HCT116 (cell line): ENCODE measurements around the gene NALCN. TPM values are rescaled to one million over a fixed set of nuclear protein-coding genes. Genes with fewer than 3 reads are reported as not detected.

Experiments used
- ATAC-seq: fragments of 200-7000 bp; cut with Tn5 transposase; 2 replicates; pipeline ENCODE4 v1.9.1; 2020; ENCODE audit warnings: mild to moderate bottlenecking, moderate library complexity
- BruUV-seq: library from RNA; stranded (reverse); fragments of 400-500 nt; replicated peaks from 2 replicates; lab custom pipeline; 2021; lab: Mats Ljungman, UMichigan
- CTCF ChIA-PET: fragments of 300-600 bp; sonication (Branson Sonifier 250); formaldehyde crosslinking; loops from one replicate; lab custom pipeline; 2021; ENCODE audit warnings: antibody characterized with exemption; lab: Charles Lee
- POLR2A ChIA-PET: fragments of 300-600, 350-600 bp; sonication (Branson Sonifier 250); formaldehyde crosslinking; loops from one replicate; lab custom pipeline; 2021; ENCODE audit warnings: antibody characterized with exemption; lab: Charles Lee
- RAD21 ChIA-PET, 2 experiments: fragments of 300-600 bp; sonication (Branson Sonifier 250); formaldehyde crosslinking; loops; one replicate each; lab custom pipeline; 2023; ENCODE audit warnings: low total read pairs in 2 of 2; ENCODE audit not compliant: uncharacterized antibody in 2 of 2, unreplicated experiment in 2 of 2, low non-redundant PET in 1 of 2; lab: Charles Lee
- DNase-seq: peaks from one replicate; pipeline ENCODE4 v3.0.0-alpha.2; 2010; ENCODE audit warnings: low read depth, low spot score
- H2AFZ ChIP-seq: fragments of 200-600 bp; shearing (Covaris generic), sonication (generic); 2 replicates; pipeline ENCODE4 v1.6.1; 2017; ENCODE audit warnings: low read depth, mixed run types, mixed read lengths, antibody characterized with exemption, low read length; ENCODE audit not compliant: poor library complexity, severe bottlenecking
- H3K27ac ChIP-seq: 2 replicates; pipeline ENCODE4 v1.5.1; 2012; ENCODE audit warnings: low read depth, low read length
- H3K27me3 ChIP-seq: fragments of 200-600 bp; sonication (generic); 2 replicates; pipeline ENCODE4 v1.6.1; 2016; ENCODE audit warnings: mixed run types, low read length, mixed read lengths; ENCODE audit not compliant: insufficient read depth
- H3K36me3 ChIP-seq, 2 experiments: fragments of 200-500 bp in 1 of 2; fragments of 200-600 bp in 1 of 2; sonication (Bioruptor generic) in 1 of 2; sonication (generic) in 1 of 2; 2 replicates each; pipeline versions ENCODE4 v1.5.1 to v1.6.1; 2014 to 2016; ENCODE audit warnings: low read length in 2 of 2, inconsistent platforms in 1 of 2, mixed read lengths in 1 of 2, mixed run types in 1 of 2; ENCODE audit not compliant: insufficient read depth in 2 of 2, control insufficient read depth in 1 of 2
- H3K4me1 ChIP-seq, 2 experiments: fragments of 200-600 bp in 1 of 2; sonication (generic) in 1 of 2; 2 replicates each; pipeline versions ENCODE4 v1.5.1 to v1.6.1; 2012 to 2017; ENCODE audit warnings: low read length in 2 of 2, inconsistent platforms in 1 of 2, mild to moderate bottlenecking in 1 of 2, mixed read lengths in 1 of 2, mixed run types in 1 of 2, moderate library complexity in 1 of 2; ENCODE audit not compliant: insufficient read depth in 2 of 2, control insufficient read depth in 1 of 2
- H3K4me2 ChIP-seq: fragments of 200-600 bp; sonication (generic); 2 replicates; pipeline ENCODE4 v1.6.1; 2017; ENCODE audit warnings: mixed run types, low read length, mixed read lengths
- H3K4me3 ChIP-seq, 2 experiments: fragments of 200-600 bp in 1 of 2; sonication (generic) in 1 of 2; replicated peaks in 1 of 2; 2 replicates each; pipeline ENCODE4 v1.5.1; 2011 to 2016; ENCODE audit warnings: low read length in 2 of 2, control low read depth in 1 of 2, low read depth in 1 of 2, mild to moderate bottlenecking in 1 of 2, mixed read lengths in 1 of 2, mixed run types in 1 of 2
- H3K79me2 ChIP-seq: fragments of 200-600 bp; sonication (generic); 2 replicates; pipeline ENCODE4 v1.6.1; 2017; ENCODE audit warnings: mild to moderate bottlenecking, mixed run types, low read length, moderate library complexity, mixed read lengths; ENCODE audit not compliant: insufficient read depth
- H3K9ac ChIP-seq: fragments of 200-600 bp; sonication (generic); 2 replicates; pipeline ENCODE4 v1.6.1; 2016; ENCODE audit warnings: low read length, mixed read lengths
- H3K9me2 ChIP-seq: fragments of 200-600 bp; sonication (generic), shearing (Covaris generic); 2 replicates; pipeline ENCODE4 v1.6.1; 2017; ENCODE audit warnings: mixed run types, mild to moderate bottlenecking, moderate library complexity; ENCODE audit not compliant: insufficient read depth
- H3K9me3 ChIP-seq, 2 experiments: fragments of 200-500 bp in 1 of 2; fragments of 200-600 bp in 1 of 2; sonication (Bioruptor generic) in 1 of 2; sonication (generic) in 1 of 2; 2 replicates each; pipeline ENCODE4 v1.6.1; 2014 to 2017; ENCODE audit warnings: low read length in 2 of 2, mixed read lengths in 2 of 2, inconsistent platforms in 1 of 2, low read depth in 1 of 2, mild to moderate bottlenecking in 1 of 2, mixed run types in 1 of 2, moderate library complexity in 1 of 2; ENCODE audit not compliant: control insufficient read depth in 1 of 2, insufficient read depth in 1 of 2
- H4K20me1 ChIP-seq: fragments of 200-600 bp; sonication (generic), shearing (Covaris generic); 2 replicates; pipeline ENCODE4 v1.6.1; 2017; ENCODE audit warnings: mixed run types, mild to moderate bottlenecking, moderate library complexity; ENCODE audit not compliant: insufficient read depth
- CTCF ChIP-seq, 3 experiments: fragments of 200-600 bp in 1 of 3; sonication (generic) in 1 of 3; IDR thresholded peaks in 2 of 3; conservative IDR thresholded peaks in 1 of 3; 2 replicates each; pipeline ENCODE4 v1.5.1; 2012 to 2017; ENCODE audit warnings: low read depth in 2 of 3, low read length in 2 of 3, antibody characterized with exemption in 1 of 3, borderline replicate concordance in 1 of 3, control low read depth in 1 of 3, mild to moderate bottlenecking in 1 of 3, mixed read lengths in 1 of 3, mixed run types in 1 of 3, moderate library complexity in 1 of 3; ENCODE audit not compliant: insufficient read depth in 1 of 3
- EGR1 ChIP-seq: IDR thresholded peaks from 2 replicates; pipeline ENCODE4 v1.6.1; 2012; ENCODE audit warnings: low read depth
- EZH2phosphoT487 ChIP-seq: fragments of 200-600 bp; IDR thresholded peaks from 2 replicates; pipeline ENCODE4 v1.6.1; 2018; ENCODE audit warnings: antibody characterized with exemption, borderline replicate concordance
- FOSL1 ChIP-seq: IDR thresholded peaks from 2 replicates; pipeline ENCODE4 v1.6.1; 2012; ENCODE audit warnings: low read depth
- POLR2AphosphoS5 ChIP-seq: IDR thresholded peaks from 2 replicates; pipeline ENCODE4 v1.6.1; 2011; ENCODE audit warnings: mild to moderate bottlenecking, low read depth, low read length, moderate library complexity
- RAD21 ChIP-seq: IDR thresholded peaks from 2 replicates; pipeline ENCODE4 v1.6.1; 2012; ENCODE audit warnings: low read depth, mild to moderate bottlenecking
- REST ChIP-seq: IDR thresholded peaks from 2 replicates; pipeline ENCODE4 v1.6.1; 2012; ENCODE audit warnings: low read depth
- SIN3A ChIP-seq: IDR thresholded peaks from 2 replicates; pipeline ENCODE4 v1.6.1; 2012; ENCODE audit warnings: low read depth
- SRF ChIP-seq: IDR thresholded peaks from 2 replicates; pipeline ENCODE4 v1.6.1; 2012; ENCODE audit warnings: low read depth
- TCF7L2 ChIP-seq: IDR thresholded peaks from 2 replicates; pipeline ENCODE4 v1.7.0; 2011; ENCODE audit warnings: borderline replicate concordance, inconsistent platforms; ENCODE audit not compliant: insufficient read depth, insufficient read length; ENCODE audit errors: extremely low read depth
- YY1 ChIP-seq: IDR thresholded peaks from 2 replicates; pipeline ENCODE4 v1.6.1; 2011; ENCODE audit warnings: low read length, low read depth, moderate library complexity, mild to moderate bottlenecking; ENCODE audit not compliant: insufficient replicate concordance; ENCODE audit errors: extremely low read depth
- ZNF274 ChIP-seq: fragments of 200-500 bp; sonication (Bioruptor generic); IDR thresholded peaks from 2 replicates; pipeline ENCODE4 v1.6.1; 2014; ENCODE audit warnings: mild to moderate bottlenecking, low read depth, low read length, inconsistent platforms
- intact Hi-C: fragments of 100-400 bp; cut with micrococcal nuclease; formaldehyde crosslinking; loops from 2 replicates; pipeline ENCODE4 v1.10.0; 2022
- total RNA-seq: library from RNA; stranded (reverse); gene quantifications from one replicate; pipeline ENCODE4 v1.2.1, GENCODE V29; 2021; ENCODE audit not compliant: unreplicated experiment

NALCN gene
- total RNA-seq, 1 experiment from 2014 or later: not detected

GRCh38 chr13:101417043-101417406, 717 bp upstream of the NALCN start:
- Histone ChIP-seq H3K9me2 (no peaks in the 10 kb centered on the region), H3K79me2 (no peaks in the 10 kb centered on the region), H4K20me1 (no peaks in the 10 kb centered on the region), H3K4me2 (no peak overlapping the region), H3K36me3 (no peaks in the 10 kb centered on the region), H3K9ac (no peak overlapping the region), H2AFZ (no peak overlapping the region), H3K27ac (no peak overlapping the region), H3K4me1 (no peaks in the 10 kb centered on the region), H3K27me3 (no peaks in the 10 kb centered on the region), H3K4me3 (no peak overlapping the region), H3K9me3 (peaks cover 0 to 12% of the 10 kb centered on the region in 2 experiments; a peak in 2 of 4 replicates)
- ATAC-seq (no peak), DNase-seq (no peak)
- intact Hi-C loops: no loop called here
- no peak for TF ChIP-seq FOSL1
- no peak for TF ChIP-seq REST
- TF ChIP-seq EGR1: no peak
- no peak for TF ChIP-seq RAD21
- no peak for TF ChIP-seq SIN3A
- no peak for TF ChIP-seq TCF7L2
- no peak for TF ChIP-seq SRF
- no peak for TF ChIP-seq EZH2phosphoT487
- no peak for TF ChIP-seq CTCF (IDR thresholded peaks at IDR 0.05 in 2 of 3, conservative IDR thresholded peaks at IDR 0.05 in 1 of 3; ENCODE audit: borderline replicate concordance in 1 of 3, insufficient read depth in 1 of 3, low read depth in 2 of 3, low read length in 2 of 3)
- no peak for TF ChIP-seq POLR2AphosphoS5
- TF ChIP-seq YY1: no peak
- no peak for TF ChIP-seq ZNF274
- ChIA-PET POLR2A (no interaction called here), RAD21 (no interaction called here), CTCF (no interaction called here)
- BruUV-seq: no TSS peak
